22Rv1 (cell line): Measurements from ENCODE around the gene WDR4.

Source experiments
- CTCF ChIP-seq: fragments of 450-650 bp; IDR thresholded peaks from 2 replicates; pipeline ENCODE4 v1.5.1; 2017; ENCODE audit warnings: mild to moderate bottlenecking
- ZFX ChIP-seq: fragments of 450-650 bp; IDR thresholded peaks from 2 replicates; pipeline ENCODE4 v1.6.1; 2017; ENCODE audit warnings: antibody characterized with exemption, borderline replicate concordance

GRCh38 chr21:42868196-42868595 is 11.1 kb downstream of the WDR4 start:
- no peak for TF ChIP-seq CTCF
- no peak for TF ChIP-seq ZFX
